ENCODE results near the gene ZBTB21.

DNA sequence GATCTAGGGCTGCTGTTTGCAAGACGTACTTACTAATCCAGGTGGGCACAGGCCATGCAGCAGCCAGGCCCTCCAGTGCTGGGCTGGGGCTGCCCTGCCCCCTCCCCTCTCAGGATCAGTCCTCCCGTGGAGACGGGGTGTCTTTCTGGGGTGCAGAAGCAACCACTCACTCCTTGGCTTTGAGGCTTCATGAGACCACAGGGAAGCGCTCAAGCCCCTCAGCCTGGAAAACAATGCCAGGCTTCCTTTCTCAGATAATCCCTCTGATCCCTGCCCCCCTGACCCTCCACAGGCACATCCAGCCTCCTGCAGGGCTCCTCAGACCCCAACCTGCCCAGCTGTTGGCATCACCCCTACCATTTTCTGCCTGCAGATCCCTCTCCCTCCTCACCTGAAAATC, 42.5 kb downstream of the ZBTB21 start:
- no peak for TF ChIP-seq POLR2A (IDR thresholded peaks at IDR 0.05)
- TF ChIP-seq, protein P1, sequence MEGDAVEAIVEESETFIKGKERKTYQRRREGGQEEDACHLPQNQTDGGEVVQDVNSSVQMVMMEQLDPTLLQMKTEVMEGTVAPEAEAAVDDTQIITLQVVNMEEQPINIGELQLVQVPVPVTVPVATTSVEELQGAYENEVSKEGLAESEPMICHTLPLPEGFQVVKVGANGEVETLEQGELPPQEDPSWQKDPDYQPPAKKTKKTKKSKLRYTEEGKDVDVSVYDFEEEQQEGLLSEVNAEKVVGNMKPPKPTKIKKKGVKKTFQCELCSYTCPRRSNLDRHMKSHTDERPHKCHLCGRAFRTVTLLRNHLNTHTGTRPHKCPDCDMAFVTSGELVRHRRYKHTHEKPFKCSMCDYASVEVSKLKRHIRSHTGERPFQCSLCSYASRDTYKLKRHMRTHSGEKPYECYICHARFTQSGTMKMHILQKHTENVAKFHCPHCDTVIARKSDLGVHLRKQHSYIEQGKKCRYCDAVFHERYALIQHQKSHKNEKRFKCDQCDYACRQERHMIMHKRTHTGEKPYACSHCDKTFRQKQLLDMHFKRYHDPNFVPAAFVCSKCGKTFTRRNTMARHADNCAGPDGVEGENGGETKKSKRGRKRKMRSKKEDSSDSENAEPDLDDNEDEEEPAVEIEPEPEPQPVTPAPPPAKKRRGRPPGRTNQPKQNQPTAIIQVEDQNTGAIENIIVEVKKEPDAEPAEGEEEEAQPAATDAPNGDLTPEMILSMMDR (IDR thresholded peaks at IDR 0.05) = no peak

All from adrenal gland (tissue), 5 donors.